Measurements from ENCODE around the gene PTK6.
A peak's percentile ranks its signal among the peaks of the same experiment; 100 is the strongest.

- TF ChIP-seq CTCF (IDR thresholded peaks at IDR 0.05 in 4 of 5, conservative IDR thresholded peaks at IDR 0.05 in 1 of 5) (peak in 4 of 5 experiments; percentile 55 to 71 (median 60)), POLR2A (IDR thresholded peaks at IDR 0.05) (no peak)
Measured at GRCh38 chr20:63519668-63520503, 17.3 kb downstream of the PTK6 start.

Measured in gastrocnemius medialis (tissue), 4 donors.